Loucy (cell line): ENCODE results near the gene HLA-DMB.

Experiments
- H2AFZ ChIP-seq: fragments of 200-600 bp; sonication (generic); 2 replicates; pipeline ENCODE4 v1.6.0; 2016; ENCODE audit warnings: antibody characterized with exemption, mild to moderate bottlenecking, low read length, moderate library complexity
- H3F3A ChIP-seq: fragments of 200-600 bp; 2 replicates; pipeline ENCODE4 v1.6.0; 2016; ENCODE audit warnings: antibody characterized with exemption, low read depth, mild to moderate bottlenecking
- H3K27me3 ChIP-seq: fragments of 200-600 bp; sonication (generic); 2 replicates; pipeline ENCODE4 v1.6.1; 2014; ENCODE audit warnings: low read length, mild to moderate bottlenecking; ENCODE audit not compliant: insufficient read depth, poor library complexity, severe bottlenecking
- H3K36me3 ChIP-seq: fragments of 200-600 bp; sonication (generic); 2 replicates; pipeline ENCODE4 v1.6.1; 2016; ENCODE audit warnings: low read length; ENCODE audit not compliant: insufficient read depth
- H3K4me1 ChIP-seq: fragments of 200-600 bp; sonication (generic); 2 replicates; pipeline ENCODE4 v1.5.1; 2014; ENCODE audit warnings: low read length, mild to moderate bottlenecking; ENCODE audit not compliant: insufficient read depth, poor library complexity, severe bottlenecking
- H3K4me2 ChIP-seq: fragments of 200-600 bp; sonication (generic); 2 replicates; pipeline ENCODE4 v1.6.0; 2014; ENCODE audit warnings: antibody characterized with exemption, low read length, low read depth, mild to moderate bottlenecking; ENCODE audit not compliant: poor library complexity, severe bottlenecking
- H3K4me3 ChIP-seq: fragments of 200-600 bp; sonication (generic); 2 replicates; pipeline ENCODE4 v1.5.1; 2014; ENCODE audit warnings: low read length, mild to moderate bottlenecking, mixed read lengths; ENCODE audit not compliant: poor library complexity, severe bottlenecking
- H3K79me2 ChIP-seq: fragments of 200-600 bp; sonication (generic); 2 replicates; pipeline ENCODE4 v1.6.1; 2014; ENCODE audit warnings: low read length; ENCODE audit not compliant: insufficient read depth
- H3K9ac ChIP-seq: fragments of 200-600 bp; sonication (generic); 2 replicates; pipeline ENCODE4 v1.6.0; 2014; ENCODE audit warnings: mild to moderate bottlenecking, low read depth, low read length, moderate library complexity; ENCODE audit not compliant: poor library complexity, severe bottlenecking
- H3K9me2 ChIP-seq: fragments of 200-600 bp; sonication (generic); replicated peaks from 2 replicates; pipeline ENCODE4 v1.6.1; 2016; ENCODE audit warnings: low read depth, low read length, mixed read lengths
- H3K9me3 ChIP-seq: fragments of 200-600 bp; sonication (generic); 2 replicates; pipeline ENCODE4 v1.6.1; 2014; ENCODE audit warnings: mild to moderate bottlenecking, antibody characterized with exemption, low read length, low read depth; ENCODE audit not compliant: insufficient read depth
- H4K20me1 ChIP-seq: fragments of 200-600 bp; sonication (generic); 2 replicates; pipeline ENCODE4 v1.6.0; 2014; ENCODE audit warnings: antibody characterized with exemption, low read length, mild to moderate bottlenecking; ENCODE audit not compliant: insufficient read depth, poor library complexity, severe bottlenecking
- CTCF ChIP-seq: fragments of 200-600 bp; sonication (generic); conservative IDR thresholded peaks from 2 replicates; pipeline ENCODE4 v1.5.1; 2014; ENCODE audit warnings: mild to moderate bottlenecking, antibody characterized with exemption, low read length
- EZH2phosphoT487 ChIP-seq: fragments of 200-600 bp; IDR thresholded peaks from 2 replicates; pipeline ENCODE4 v1.6.1; 2018; ENCODE audit warnings: antibody characterized with exemption, mild to moderate bottlenecking, moderate library complexity, borderline replicate concordance

The HLA-DMB gene

GRCh38 chr6:32906539-32906938, 34.3 kb downstream of the HLA-DMB start:
- Histone ChIP-seq H4K20me1 (no peaks in the 10 kb centered on the region), H3K9ac (no peak overlapping the region), H3K4me1 (no peaks in the 10 kb centered on the region), H3K4me2 (no peak overlapping the region), H3F3A (no peaks in the 10 kb centered on the region), H3K9me3 (no peaks in the 10 kb centered on the region), H2AFZ (no peak overlapping the region), H3K36me3 (no peaks in the 10 kb centered on the region), H3K27me3 (no peaks in the 10 kb centered on the region), H3K9me2 (no peaks in the 10 kb centered on the region), H3K79me2 (no peaks in the 10 kb centered on the region; the same call in 1 of the 2 replicates), H3K4me3 (no peak overlapping the region)
- TF ChIP-seq CTCF (no peak), EZH2phosphoT487 (no peak)

GRCh38 chr6:32905078-32905477, 35.8 kb downstream of the HLA-DMB start:
- H3K4me3 ChIP-seq, result no peak overlapping the region

GRCh38 chr6:32903952-32904351, 36.9 kb downstream of the HLA-DMB start:
- 0 out of 2 replicates have a peak, but pooled peaks cover 4% of the 10 kb centered on the region for H3K36me3 ChIP-seq
- no peak overlapping the region for H3K4me2 ChIP-seq
- H3K4me1 ChIP-seq, result peaks cover 11% of the 10 kb centered on the region
- TF ChIP-seq CTCF, result no peak
- no peak overlapping the region for H2AFZ ChIP-seq
- no peaks in the 10 kb centered on the region for H3K9me3 ChIP-seq
- H3K9ac ChIP-seq, result no peak overlapping the region
- no peak overlapping the region for H3K4me3 ChIP-seq
- H4K20me1 ChIP-seq, result peaks cover 3% of the 10 kb centered on the region
- no peaks in the 10 kb centered on the region for H3K27me3 ChIP-seq
- H3F3A ChIP-seq, result no peaks in the 10 kb centered on the region
- H3K9me2 ChIP-seq, result no peaks in the 10 kb centered on the region
- peaks cover 23% of the 10 kb centered on the region for H3K79me2 ChIP-seq

More at GRCh38 chr6:32905078-32905477, 35.8 kb downstream of the HLA-DMB start:
- H3K79me2 ChIP-seq, result peaks cover 12% of the 10 kb centered on the region
- no peaks in the 10 kb centered on the region for H3F3A ChIP-seq
- no peaks in the 10 kb centered on the region for H3K9me3 ChIP-seq
- no peak overlapping the region for H2AFZ ChIP-seq
- no peaks in the 10 kb centered on the region for H3K27me3 ChIP-seq
- no peaks in the 10 kb centered on the region for H4K20me1 ChIP-seq
- no peaks in the 10 kb centered on the region for H3K9me2 ChIP-seq
- no peak for TF ChIP-seq CTCF
- no peak for TF ChIP-seq EZH2phosphoT487
- no peak overlapping the region for H3K4me2 ChIP-seq
- 0 out of 2 replicates have a peak, but pooled peaks cover 4% of the 10 kb centered on the region for H3K36me3 ChIP-seq
- peaks cover 3% of the 10 kb centered on the region for H3K4me1 ChIP-seq
- no peak overlapping the region for H3K9ac ChIP-seq
